Kidney capillary endothelial cell (primary cell): ENCODE data around the gene EIF4A3.

Experiments
- DNase-seq: peaks from one replicate; pipeline ENCODE4 v3.0.0-alpha.2; 2018; ENCODE audit warnings: low spot score

The EIF4A3 gene

DNA sequence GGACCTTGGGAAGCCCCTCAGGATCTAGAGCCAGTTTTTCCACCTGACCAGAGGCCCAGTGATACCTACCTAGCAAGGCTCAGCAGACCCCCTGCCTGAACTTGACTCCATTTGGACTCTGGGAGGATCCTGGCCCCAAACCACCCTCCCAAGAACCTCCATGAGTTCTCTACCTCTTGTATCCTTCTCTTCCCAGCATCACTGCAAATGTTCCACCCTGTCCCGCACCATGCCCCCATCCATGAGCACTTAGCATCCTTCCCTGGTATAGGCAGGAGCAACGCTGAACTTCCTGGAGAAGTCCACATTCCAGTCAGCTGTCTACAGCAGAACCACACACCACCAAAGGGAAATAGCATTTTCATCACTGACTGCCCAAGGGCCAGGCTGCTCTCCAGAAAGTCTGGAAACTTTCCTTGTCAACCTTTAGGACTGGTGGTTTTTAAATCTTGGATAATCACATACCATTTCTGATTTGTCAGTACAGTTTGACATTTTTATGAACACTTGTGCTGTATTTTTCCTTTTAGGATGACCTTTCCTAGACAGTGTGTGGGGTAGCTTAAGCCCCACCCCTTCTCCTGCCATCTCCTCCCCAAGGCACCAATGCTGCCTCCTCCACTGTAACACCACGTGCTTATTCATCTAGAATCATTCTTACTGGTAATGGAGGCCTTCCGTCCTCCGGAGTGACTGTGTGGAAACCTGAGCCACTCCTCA lies 13.9 kb downstream of the EIF4A3 start:
- DNase-seq: no peak

GRCh38 chr17:80130992-80131391 lies 15.9 kb downstream of the EIF4A3 start:
- no peak for DNase-seq

- DNase-seq: no peak
These were observed 17.8 kb downstream of the EIF4A3 start for GRCh38 chr17:80129006-80129565.

- DNase-seq: no peak
These were observed 20.5 kb downstream of the EIF4A3 start for GRCh38 chr17:80126449-80126715.

- no peak for DNase-seq
These were observed 21.1 kb downstream of the EIF4A3 start for GRCh38 chr17:80125656-80126448.

DNA sequence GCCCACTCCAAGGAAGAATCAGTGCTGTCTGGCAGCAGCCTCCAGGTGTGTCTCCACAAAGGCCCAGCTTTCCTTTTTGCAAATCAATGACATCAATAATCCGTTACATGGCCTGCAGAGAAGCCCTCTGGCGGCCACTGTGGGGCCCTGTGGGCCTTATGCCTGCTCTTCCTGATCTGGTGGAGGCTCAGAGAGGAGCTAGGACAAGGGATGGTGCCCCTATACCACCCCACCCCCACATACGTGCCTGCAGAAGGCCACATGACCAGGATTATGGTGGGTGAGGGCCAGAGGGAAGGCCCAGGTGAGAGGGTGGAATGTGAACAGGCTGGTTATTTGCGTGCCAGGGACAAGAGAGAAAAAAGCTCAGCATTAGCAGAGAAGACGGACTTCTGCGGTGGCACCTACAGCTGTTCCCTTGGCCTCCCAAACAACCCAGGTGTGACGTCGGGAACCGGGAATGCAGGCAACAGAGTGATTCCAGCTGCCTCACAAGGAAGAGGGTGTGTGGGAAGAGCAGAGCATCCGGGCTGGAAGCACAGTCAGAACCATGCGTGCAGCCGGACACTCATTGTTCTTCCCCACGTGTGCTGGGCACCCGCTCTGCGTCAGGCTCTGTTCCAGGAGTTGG lies 22.5 kb downstream of the EIF4A3 start:
- no peak for DNase-seq

DNA sequence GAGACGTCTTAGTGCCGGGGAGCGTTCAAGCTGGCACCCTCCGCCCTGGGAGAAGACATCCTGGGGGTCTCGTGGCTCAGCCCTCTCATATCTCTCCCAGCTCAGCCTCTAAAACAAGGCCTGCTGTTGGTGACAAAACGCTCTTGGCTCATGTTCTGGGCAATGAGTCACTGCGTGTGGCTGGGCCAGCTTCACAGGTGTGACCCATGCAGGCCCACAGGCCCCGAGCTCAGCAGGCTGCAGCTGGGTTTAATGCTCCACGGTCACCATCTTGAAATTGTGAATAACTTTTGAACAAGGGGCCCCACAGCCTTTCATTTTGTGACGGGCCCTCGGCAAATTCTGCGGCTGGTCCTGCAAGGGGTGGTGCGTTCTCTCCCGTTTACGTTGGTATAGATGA lies 23.1 kb downstream of the EIF4A3 start:
- no peak for DNase-seq

DNA sequence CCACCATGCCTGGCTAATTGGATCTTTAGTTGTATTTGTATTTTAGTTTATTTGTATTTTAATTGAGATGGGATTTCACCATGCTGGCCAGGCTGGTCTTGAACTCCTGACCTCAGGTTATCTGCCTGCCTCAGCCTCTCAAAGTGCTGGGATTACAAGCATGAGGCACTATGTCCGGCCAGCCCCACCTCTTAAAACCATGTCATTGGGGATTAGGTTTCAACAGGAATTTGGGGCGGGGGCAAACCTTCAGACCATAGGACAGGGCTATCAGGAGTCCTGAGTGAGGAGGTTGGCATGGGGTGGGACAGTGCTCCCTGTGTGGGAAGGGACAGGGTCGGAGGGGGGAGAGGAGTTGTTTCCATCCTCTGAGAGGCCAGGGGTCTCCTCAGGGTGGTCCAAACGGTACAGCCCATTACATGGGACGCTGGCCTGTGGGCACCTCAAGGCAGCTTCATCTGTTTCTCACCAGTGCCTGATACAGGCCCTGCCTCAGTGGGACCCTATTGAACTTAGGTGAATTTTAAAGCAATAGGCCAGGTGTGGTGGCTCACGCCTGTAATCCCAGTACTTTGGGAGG lies 23.9 kb downstream of the EIF4A3 start:
- DNase-seq: no peak

GRCh38 chr17:80122026-80122575 lies 24.8 kb downstream of the EIF4A3 start:
- DNase-seq: no peak

- DNase-seq: no peak
These were observed 27.1 kb downstream of the EIF4A3 start for GRCh38 chr17:80119839-80120238.

GRCh38 chr17:80119271-80119791 lies 27.6 kb downstream of the EIF4A3 start:
- DNase-seq: no peak

GRCh38 chr17:80118601-80119270 lies 28.2 kb downstream of the EIF4A3 start:
- DNase-seq: no peak

GRCh38 chr17:80117491-80118401 lies 29.2 kb downstream of the EIF4A3 start:
- DNase-seq: no peak

- no peak for DNase-seq
These were observed 30.0 kb downstream of the EIF4A3 start for GRCh38 chr17:80116921-80117380.

GRCh38 chr17:80116276-80116920 lies 30.5 kb downstream of the EIF4A3 start:
- peak; percentile 33 for DNase-seq

DNA sequence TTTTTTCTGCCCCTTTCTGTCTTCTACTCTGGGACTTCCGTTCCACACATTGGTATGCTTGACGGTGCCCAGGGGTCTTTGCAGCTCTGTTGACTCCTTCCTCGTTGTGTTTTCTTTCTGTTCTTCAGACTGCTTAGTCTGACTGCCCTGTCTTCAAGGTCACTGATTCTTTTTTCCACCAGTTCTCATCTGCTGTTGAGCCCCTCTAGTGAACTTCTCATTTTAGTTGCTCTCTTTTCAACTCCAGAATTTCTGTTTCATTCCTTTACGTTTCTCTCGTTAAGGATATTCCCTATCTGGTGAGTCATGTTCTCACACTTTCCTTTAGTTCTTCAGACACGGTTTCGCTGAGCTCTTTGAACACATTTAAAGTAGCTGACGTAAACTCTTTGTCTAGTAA lies 31.8 kb downstream of the EIF4A3 start:
- no peak for DNase-seq

GRCh38 chr17:80114758-80115157 lies 32.2 kb downstream of the EIF4A3 start:
- DNase-seq: no peak

DNA sequence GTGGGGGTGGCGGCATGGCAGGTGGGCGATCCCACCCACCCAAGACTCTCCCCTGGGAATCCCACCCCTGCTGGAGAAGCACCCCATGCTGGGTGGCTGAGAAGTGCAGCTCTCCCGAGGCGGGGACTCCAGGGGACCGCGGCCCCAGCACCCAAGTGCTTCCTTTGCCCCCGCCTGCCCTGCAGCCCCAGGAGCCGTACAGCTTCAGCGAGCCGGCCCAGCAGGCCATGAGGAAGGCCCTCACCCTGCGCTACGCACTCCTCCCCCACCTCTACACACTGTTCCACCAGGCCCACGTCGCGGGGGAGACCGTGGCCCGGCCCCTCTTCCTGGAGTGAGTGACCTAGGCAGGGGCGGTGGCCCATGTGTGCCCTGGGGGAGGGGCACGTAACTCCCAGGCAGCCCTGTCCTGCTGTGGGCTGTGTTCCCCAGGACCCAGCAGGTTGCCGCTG lies 33.9 kb downstream of the EIF4A3 start:
- no peak for DNase-seq

DNA sequence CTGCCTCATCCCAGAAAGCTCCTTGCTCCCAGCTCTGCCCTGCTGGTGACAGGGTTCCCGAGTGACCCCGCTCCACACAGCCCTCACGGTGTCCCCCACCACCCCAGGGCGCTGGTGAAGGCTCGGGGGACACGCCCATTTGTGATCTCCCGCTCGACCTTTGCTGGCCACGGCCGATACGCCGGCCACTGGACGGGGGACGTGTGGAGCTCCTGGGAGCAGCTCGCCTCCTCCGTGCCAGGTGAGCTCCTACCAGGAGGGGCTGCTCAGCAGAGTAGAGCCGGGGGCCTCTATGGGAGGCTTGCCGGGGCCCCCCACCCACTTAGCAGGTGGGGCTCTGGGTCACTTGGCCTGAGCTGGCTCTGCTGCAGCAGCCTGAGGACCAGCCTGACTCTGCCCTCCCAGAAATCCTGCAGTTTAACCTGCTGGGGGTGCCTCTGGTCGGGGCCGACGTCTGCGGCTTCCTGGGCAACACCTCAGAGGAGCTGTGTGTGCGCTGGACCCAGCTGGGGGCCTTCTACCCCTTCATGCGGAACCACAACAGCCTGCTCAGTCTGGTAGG lies 34.4 kb downstream of the EIF4A3 start:
- DNase-seq: no peak
